Activated CD8-positive, alpha-beta memory T cell treated with anti-CD3 and anti-CD28 coated beads, Interleukin-2, amount 10 ng/mL, durations not matched to agents 7 days and 5 days (primary cell): ENCODE data around the gene FOXN3. TPM values are rescaled to one million over a fixed set of nuclear protein-coding genes. Genes with fewer than 3 reads are reported as not detected.
"Not testable (repeated sequence)": the region's sequence is repeated elsewhere in the genome, so short reads cannot be mapped to it uniquely, and the experiment has no call there.

Source experiments
- ATAC-seq: fragments of 150-1000 bp; cut with Tn5 transposase; one replicate; pipeline ENCODE4 v1.10.0; 2021; ENCODE audit warnings: moderate library complexity
- CTCF ChIA-PET: fragments of 350-600 bp; sonication (Branson Sonifier 250); formaldehyde crosslinking; loops from one replicate; lab custom pipeline; 2021; ENCODE audit warnings: antibody characterized with exemption; lab: Charles Lee
- DNase-seq: peaks from one replicate; pipeline ENCODE4 v3.0.0-alpha.2; 2020
- H3K27ac Mint-ChIP-seq: one replicate; pipeline ENCODE4 v1.8.0; 2021; ENCODE audit warnings: mild to moderate bottlenecking, mixed read lengths
- H3K27me3 Mint-ChIP-seq: one replicate; pipeline ENCODE4 v1.8.0; 2021; ENCODE audit warnings: mixed read lengths
- H3K36me3 Mint-ChIP-seq: one replicate; pipeline ENCODE4 v1.8.0; 2021; ENCODE audit warnings: mild to moderate bottlenecking, mixed read lengths
- H3K4me1 Mint-ChIP-seq: one replicate; pipeline ENCODE4 v1.8.0; 2021; ENCODE audit warnings: mixed read lengths
- H3K4me3 Mint-ChIP-seq: one replicate; pipeline ENCODE4 v1.8.0; 2021; ENCODE audit warnings: mild to moderate bottlenecking, moderate library complexity, mixed read lengths
- H3K9me3 Mint-ChIP-seq: one replicate; pipeline ENCODE4 v1.8.0; 2022; ENCODE audit warnings: low read depth, mixed read lengths
- total RNA-seq, 2 experiments: library from RNA; stranded (reverse); gene quantifications; one replicate each; pipeline ENCODE4 v1.2.3, GENCODE V29; 2021

FOXN3 gene
- total RNA-seq, 2 experiments from 2014 or later, result 85.6 to 103 TPM

GRCh38 chr14:89217891-89218290 is 199.1 kb downstream of the FOXN3 start:
- CTCF ChIA-PET, result no interaction called here
- H3K4me1 Mint-ChIP-seq, result peaks cover 7% of the 10 kb centered on the region

GRCh38 chr14:89215531-89215930 is 201.5 kb downstream of the FOXN3 start:
- H3K4me3 Mint-ChIP-seq, result no peak overlapping the region
- H3K36me3 Mint-ChIP-seq, result peaks cover 7% of the 10 kb centered on the region
- ATAC-seq (no peak), DNase-seq (no peak)
- no peaks in the 10 kb centered on the region for H3K9me3 Mint-ChIP-seq
- CTCF ChIA-PET, result no interaction called here
- no peaks in the 10 kb centered on the region for H3K4me1 Mint-ChIP-seq
- no peak overlapping the region for H3K27ac Mint-ChIP-seq
- H3K27me3 Mint-ChIP-seq, result no peaks in the 10 kb centered on the region

More at GRCh38 chr14:89217891-89218290, 199.1 kb downstream of the FOXN3 start:
- Mint-ChIP-seq H3K27ac (no peak overlapping the region), H3K9me3 (no peaks in the 10 kb centered on the region), H3K4me3 (no peak overlapping the region), H3K27me3 (no peaks in the 10 kb centered on the region), H3K36me3 (peaks cover 7% of the 10 kb centered on the region)
- no peak for DNase-seq
- ATAC-seq, result no peak

GRCh38 chr14:89215114-89215513 is 201.9 kb downstream of the FOXN3 start:
- no peaks in the 10 kb centered on the region for H3K27me3 Mint-ChIP-seq
- H3K36me3 Mint-ChIP-seq, result peaks cover 7% of the 10 kb centered on the region
- CTCF ChIA-PET, result no interaction called here
- ATAC-seq (no peak), DNase-seq (no peak)
- H3K4me1 Mint-ChIP-seq, result no peaks in the 10 kb centered on the region
- no peak overlapping the region for H3K27ac Mint-ChIP-seq
- no peak overlapping the region for H3K4me3 Mint-ChIP-seq
- H3K9me3 Mint-ChIP-seq, result no peaks in the 10 kb centered on the region

GRCh38 chr14:89214221-89214965 is 202.6 kb downstream of the FOXN3 start:
- CTCF ChIA-PET, result no interaction called here
- no peak for ATAC-seq
- Mint-ChIP-seq H3K4me3 (no peak overlapping the region), H3K9me3 (no peaks in the 10 kb centered on the region), H3K27ac (no peak overlapping the region), H3K36me3 (peaks cover 2% of the 10 kb centered on the region), H3K4me1 (no peaks in the 10 kb centered on the region), H3K27me3 (no peaks in the 10 kb centered on the region)
- DNase-seq, result no peak

- Mint-ChIP-seq H3K4me1 (no peaks in the 10 kb centered on the region), H3K4me3 (no peak overlapping the region), H3K36me3 (no peaks in the 10 kb centered on the region), H3K27me3 (no peaks in the 10 kb centered on the region), H3K9me3 (no peaks in the 10 kb centered on the region), H3K27ac (no peak overlapping the region)
- DNase-seq, result no peak
- no peak for ATAC-seq
- CTCF ChIA-PET, result no interaction called here
These were observed 204.4 kb downstream of the FOXN3 start for GRCh38 chr14:89212386-89213235.

- CTCF ChIA-PET, result no interaction called here
- Mint-ChIP-seq H3K27ac (no peak overlapping the region), H3K36me3 (peaks cover 15% of the 10 kb centered on the region), H3K4me3 (no peak overlapping the region), H3K9me3 (no peaks in the 10 kb centered on the region), H3K4me1 (peaks cover 2% of the 10 kb centered on the region), H3K27me3 (no peaks in the 10 kb centered on the region)
- ATAC-seq (no peak), DNase-seq (no peak)
These were observed 207.5 kb downstream of the FOXN3 start for GRCh38 chr14:89209558-89209957.

- no peak for DNase-seq
- Mint-ChIP-seq H3K27me3 (no peaks in the 10 kb centered on the region), H3K4me1 (peaks cover 7% of the 10 kb centered on the region), H3K36me3 (peaks cover 18% of the 10 kb centered on the region), H3K27ac (no peak overlapping the region), H3K9me3 (no peaks in the 10 kb centered on the region), H3K4me3 (no peak overlapping the region)
- CTCF ChIA-PET, result no interaction called here
- no peak for ATAC-seq
These were observed 209.1 kb downstream of the FOXN3 start for GRCh38 chr14:89207925-89208328.

GRCh38 chr14:89206389-89207031 is 210.5 kb downstream of the FOXN3 start:
- Mint-ChIP-seq H3K36me3 (peaks cover 18% of the 10 kb centered on the region), H3K4me3 (no peak overlapping the region), H3K9me3 (no peaks in the 10 kb centered on the region), H3K4me1 (peaks cover 20% of the 10 kb centered on the region), H3K27ac (no peak overlapping the region), H3K27me3 (no peaks in the 10 kb centered on the region)
- ATAC-seq (no peak), DNase-seq (no peak)
- CTCF ChIA-PET, result interaction anchor here (0.5 kb wide), 1 partner anchor 467 kb away, joined by 3 read pairs; no protein-coding TSS in a partner anchor

GRCh38 chr14:89205137-89205740 is 211.8 kb downstream of the FOXN3 start:
- Mint-ChIP-seq H3K4me1 (peaks cover 23% of the 10 kb centered on the region), H3K27ac (no peak overlapping the region), H3K36me3 (peaks cover 19% of the 10 kb centered on the region), H3K4me3 (no peak overlapping the region), H3K9me3 (no peaks in the 10 kb centered on the region), H3K27me3 (no peaks in the 10 kb centered on the region)
- CTCF ChIA-PET, result no interaction called here
- ATAC-seq (no peak), DNase-seq (no peak)

GRCh38 chr14:89202413-89203190 is 214.4 kb downstream of the FOXN3 start:
- H3K27ac Mint-ChIP-seq, result no peak overlapping the region
- ATAC-seq, result no peak
- no peaks in the 10 kb centered on the region for H3K27me3 Mint-ChIP-seq
- CTCF ChIA-PET, result no interaction called here
- H3K36me3 Mint-ChIP-seq, result peaks cover 26% of the 10 kb centered on the region
- H3K4me1 Mint-ChIP-seq, result peaks cover 23% of the 10 kb centered on the region
- no peak for DNase-seq
- no peaks in the 10 kb centered on the region for H3K9me3 Mint-ChIP-seq
- no peak overlapping the region for H3K4me3 Mint-ChIP-seq

GRCh38 chr14:89201645-89202044 is 215.4 kb downstream of the FOXN3 start:
- Mint-ChIP-seq H3K27me3 (no peaks in the 10 kb centered on the region), H3K9me3 (no peaks in the 10 kb centered on the region), H3K4me3 (no peak overlapping the region), H3K4me1 (peaks cover 23% of the 10 kb centered on the region), H3K27ac (no peak overlapping the region), H3K36me3 (peaks cover 33% of the 10 kb centered on the region)
- CTCF ChIA-PET, result no interaction called here
- peak; percentile 52 for DNase-seq
- ATAC-seq, result no peak

GRCh38 chr14:89199357-89199756 is 217.7 kb downstream of the FOXN3 start:
- Mint-ChIP-seq H3K36me3 (peaks cover 22% of the 10 kb centered on the region), H3K4me1 (peaks cover 20% of the 10 kb centered on the region)
- DNase-seq, H3K4me3 Mint-ChIP-seq, H3K27ac Mint-ChIP-seq, H3K9me3 Mint-ChIP-seq, H3K27me3 Mint-ChIP-seq, ATAC-seq: not testable (repeated sequence)
- CTCF ChIA-PET, result interaction anchor here (1.5 kb wide), 1 partner anchor 171 kb away, joined by 4 read pairs; no protein-coding TSS in a partner anchor
